Activated T-helper 1 cell treated with anti-CD3 and anti-CD28 coated beads, Interleukin-2, amount 50 U/mL, for 16 hours (primary cell): Measurements from ENCODE around the gene SLC6A3.

Experiments used
- DNase-seq, 2 donors: peaks; one replicate each; pipeline ENCODE4 v3.0.0-alpha.2; 2020; ENCODE audit warnings: low read depth in 1 of 2, low spot score in 1 of 2

The SLC6A3 gene

GRCh38 chr5:1445313-1445688 is at the start of gene SLC6A3:
TSS of gene SLC6A3 (minus strand) at chr5:1445440. CDS start at chr5:1443197, 2,243 bp downstream.
- DNase-seq = no peak

- no peak for DNase-seq
Observed at GRCh38 chr5:1493941-1494340, 48.7 kb upstream of the SLC6A3 start.

- no peak for DNase-seq
Observed at GRCh38 chr5:1493413-1493812, 48.2 kb upstream of the SLC6A3 start.

DNA sequence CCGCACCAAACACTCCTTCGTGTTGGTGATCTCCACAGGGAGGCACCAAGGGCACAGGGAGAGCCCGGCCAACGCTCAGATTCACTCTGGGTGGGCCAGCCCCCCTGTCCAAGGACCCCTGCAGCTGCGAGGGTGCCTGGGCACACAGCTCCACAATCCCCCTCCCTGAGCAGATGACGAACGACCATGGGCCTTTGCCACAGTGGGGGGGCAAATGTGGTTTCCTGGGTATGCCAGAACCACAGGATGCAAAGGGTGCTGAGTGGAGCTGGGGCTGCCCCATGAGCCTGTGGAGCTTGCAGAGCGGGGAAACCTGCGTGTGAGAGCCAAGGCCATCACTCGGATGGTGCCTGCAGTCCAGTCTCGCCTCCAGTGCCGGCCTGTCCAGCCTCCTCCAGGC is 47.5 kb upstream of the SLC6A3 start:
- DNase-seq = no peak

GRCh38 chr5:1490376-1490775 is 45.1 kb upstream of the SLC6A3 start:
- DNase-seq = no peak

GRCh38 chr5:1489754-1490153 is 44.5 kb upstream of the SLC6A3 start:
- no peak for DNase-seq

DNA sequence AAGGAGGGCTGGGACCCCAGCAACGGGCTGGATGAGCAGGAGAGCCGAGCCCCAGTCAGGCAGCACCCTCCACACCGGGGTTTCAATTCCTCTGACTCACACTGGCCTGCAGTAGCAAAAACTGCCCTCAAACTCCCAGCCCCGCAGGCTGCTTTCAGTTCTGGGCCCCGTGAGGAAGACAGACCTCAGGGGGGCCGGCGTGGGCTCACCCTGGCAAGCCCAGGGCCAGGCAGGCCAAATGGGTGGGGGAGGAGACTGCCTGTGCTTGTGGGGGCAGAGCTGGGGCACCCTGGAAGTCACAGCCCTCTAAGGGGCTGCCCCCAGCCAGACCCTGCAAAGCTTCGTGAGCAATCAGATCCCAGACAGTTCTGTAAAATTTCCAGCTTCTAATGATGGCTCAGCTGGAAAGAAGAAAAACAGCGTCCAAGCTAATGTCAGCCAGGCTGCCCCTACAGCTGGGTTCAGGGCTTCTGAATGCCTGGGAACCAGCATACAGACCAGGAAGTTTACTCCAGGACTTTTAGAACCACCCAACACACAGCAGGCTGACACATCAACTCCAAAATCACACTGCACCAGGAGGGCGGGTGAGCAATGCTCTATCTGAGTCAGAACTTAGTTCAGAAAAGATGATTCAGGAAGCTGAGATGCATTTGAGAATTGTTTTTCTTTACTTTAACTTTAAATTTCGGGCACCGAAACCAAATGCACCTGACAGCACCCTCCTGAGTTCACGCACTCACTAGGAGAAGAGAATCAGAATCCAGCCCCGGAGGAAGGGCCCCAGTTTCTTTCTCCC is 43.8 kb upstream of the SLC6A3 start:
- no peak for DNase-seq

DNA sequence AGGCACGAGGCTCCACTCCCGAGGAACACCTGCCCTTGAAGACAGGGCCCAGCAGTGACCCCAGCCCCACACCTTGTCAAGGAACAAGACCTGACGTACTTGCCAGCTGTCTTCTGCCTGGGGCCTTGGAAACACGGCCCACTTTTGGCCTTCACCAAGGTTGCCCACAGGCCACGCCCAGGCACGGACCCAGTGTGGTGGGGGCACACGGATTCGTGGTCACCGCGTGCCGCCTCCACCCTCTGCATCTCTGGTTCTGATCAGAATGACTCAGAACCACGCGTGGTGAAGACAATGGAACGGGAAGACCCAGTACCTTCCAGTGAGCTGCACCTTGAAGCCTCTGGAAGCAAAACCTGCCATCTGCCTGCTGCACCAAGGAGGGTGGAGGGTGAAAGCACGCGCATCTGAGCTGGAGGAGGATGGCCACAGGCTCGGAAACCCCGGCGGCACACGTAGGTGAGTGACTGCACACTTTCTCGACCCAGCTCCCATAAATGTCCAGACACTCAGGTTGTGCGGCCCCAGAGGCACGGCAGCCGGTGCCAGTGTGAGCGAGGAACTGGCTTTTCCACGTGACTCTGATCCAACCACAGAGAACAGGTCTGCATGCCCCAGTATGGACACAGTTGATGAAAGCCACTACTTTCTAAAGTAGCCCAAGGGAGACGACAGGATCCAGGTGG is 42.0 kb upstream of the SLC6A3 start:
- no peak for DNase-seq

DNA sequence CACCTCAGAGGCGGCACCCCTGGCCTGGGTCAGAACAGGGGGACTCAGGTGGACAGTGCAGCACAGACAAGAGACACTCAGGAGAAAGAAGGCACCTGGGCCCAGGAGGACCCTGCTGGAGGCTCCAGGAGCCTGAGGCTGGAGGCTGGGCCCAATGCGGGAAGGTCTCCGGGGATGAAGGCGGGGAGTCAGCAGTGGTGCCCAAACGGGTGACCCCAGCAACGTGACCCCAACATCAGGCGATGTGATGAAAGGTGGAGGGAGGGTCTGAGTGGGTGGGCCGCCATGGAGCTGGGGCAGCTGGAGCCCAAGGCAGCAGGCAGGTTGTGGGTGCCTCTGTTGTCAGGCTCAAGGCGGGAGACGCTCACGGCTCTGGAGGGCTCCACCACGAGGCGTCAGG is 41.0 kb upstream of the SLC6A3 start:
- DNase-seq = no peak

DNA sequence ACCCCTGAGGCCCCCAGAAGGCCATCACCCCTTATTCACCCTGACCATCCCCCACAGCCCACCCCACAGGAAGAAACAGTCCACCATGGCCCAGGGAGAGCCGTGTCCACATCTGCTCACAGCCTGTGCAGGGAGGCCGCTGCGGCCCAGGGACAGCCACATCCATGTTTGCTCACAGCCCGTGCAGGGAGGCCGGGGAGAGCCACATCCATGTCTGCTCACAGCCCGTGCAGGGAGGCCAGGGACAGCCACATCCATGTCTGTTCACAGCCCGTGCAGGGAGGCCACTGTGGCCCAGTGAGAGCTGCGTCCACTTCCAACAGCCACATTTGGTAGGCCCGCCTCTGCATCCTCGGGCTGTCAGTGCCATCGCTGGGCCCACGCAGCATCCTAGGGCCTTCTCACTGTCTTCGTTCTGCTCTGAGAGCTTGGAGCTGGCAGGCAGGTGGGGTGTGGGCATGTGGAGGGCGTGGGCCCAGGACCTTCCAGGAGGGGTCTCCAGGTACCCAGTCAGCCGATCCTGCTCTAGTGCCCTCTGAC is 40.4 kb upstream of the SLC6A3 start:
- DNase-seq = no peak

DNA sequence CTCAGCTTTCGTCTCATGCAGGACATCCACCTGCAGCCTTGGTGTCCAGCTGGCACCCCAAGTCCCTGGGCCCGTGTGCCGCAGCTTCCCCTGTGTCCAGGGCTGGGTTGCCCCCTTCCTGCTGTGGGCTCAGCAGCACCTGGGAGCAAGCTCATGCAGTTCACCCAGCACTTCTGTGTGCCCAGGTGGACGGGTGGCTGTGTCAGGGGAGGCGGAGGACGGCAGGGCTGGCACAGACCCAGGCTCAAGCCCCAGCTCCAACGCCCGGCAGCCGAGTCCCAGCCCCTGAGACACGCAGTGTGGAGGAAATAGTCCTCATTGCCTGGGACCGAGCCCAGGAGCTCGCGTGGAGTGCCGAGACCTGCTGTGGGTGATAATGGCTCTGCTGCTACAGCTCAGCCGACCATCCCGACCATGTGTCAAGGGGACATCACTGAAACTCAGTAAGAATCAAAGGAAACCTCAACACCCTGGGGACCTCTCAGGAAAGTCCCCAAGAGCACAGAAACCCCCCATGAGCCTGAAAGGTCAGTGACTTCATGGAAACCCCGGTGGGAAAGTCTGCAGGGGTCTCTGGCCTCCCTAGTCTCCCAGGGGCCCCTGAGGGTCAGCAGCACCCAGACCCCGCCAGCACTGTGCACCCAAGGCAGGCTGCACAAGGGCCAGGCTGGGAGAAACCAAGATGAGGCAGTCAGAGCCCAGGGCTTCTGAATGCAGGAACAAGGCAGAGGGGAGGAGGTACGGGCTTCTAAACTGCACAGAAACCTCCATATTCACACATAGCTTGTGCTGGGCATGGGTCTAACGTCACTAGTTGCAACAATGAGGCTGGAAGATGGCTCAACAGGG is 39.7 kb upstream of the SLC6A3 start:
- no peak for DNase-seq

DNA sequence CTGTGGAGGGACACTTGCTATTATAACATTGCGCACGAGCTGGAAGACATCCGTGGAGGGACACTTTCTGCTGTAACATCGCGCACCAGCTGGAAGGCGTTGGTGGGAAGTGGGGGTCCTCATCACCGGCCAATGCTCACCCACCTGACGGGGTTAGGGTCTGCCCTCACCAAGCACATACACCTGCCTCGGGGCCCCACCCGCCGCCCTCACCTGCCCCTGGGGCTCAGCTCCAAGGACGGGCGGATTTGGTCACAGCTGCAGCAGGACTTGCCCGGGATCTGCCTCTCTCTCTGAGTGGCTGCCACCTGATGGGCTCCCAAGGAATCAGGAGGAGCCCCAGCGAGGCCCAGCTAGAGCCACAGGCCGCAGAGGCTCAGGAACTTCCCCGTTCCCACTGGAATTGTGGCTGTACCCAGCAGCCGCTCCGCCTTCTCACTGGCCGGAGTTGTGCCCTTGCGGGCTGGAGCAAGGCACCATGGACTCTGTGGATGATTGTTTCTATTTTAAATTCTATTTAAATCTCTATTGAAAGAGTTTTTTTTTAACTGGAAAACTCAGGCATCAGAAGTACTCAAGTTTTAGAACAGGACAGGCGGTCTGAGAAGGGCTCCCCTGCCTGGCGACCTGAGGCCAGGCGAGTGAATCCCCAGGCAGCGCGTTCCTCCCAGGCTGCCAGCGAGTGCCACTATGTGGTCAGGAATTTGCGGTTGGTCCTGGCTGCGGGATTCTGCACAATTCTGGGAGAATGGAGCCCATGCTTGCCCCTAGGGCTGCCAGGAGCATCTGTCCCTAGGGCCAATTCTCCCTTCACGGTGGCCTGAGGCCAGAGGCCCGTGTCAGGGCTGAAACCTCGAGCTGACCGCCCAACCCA is 38.9 kb upstream of the SLC6A3 start:
- no peak for DNase-seq

DNA sequence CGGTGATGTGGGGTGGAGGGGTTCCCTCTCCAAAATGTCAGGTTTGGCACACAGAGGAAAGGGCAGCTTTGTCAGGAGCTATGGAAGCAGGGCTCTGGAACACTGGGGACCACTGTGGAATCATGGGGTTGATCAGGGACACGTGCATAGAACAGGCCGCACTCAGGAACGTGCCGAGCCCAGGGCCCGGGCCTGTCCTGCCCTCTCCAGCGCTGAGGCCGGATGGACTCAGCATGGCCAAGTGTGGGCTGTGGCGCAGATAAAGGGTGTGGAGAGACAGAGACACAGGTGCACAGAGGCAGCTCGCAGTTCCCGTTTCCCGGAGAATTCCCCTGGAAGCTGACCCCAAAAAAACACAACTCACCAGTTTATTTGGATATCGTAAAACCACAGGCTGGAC is 37.8 kb upstream of the SLC6A3 start:
- no peak for DNase-seq

DNA sequence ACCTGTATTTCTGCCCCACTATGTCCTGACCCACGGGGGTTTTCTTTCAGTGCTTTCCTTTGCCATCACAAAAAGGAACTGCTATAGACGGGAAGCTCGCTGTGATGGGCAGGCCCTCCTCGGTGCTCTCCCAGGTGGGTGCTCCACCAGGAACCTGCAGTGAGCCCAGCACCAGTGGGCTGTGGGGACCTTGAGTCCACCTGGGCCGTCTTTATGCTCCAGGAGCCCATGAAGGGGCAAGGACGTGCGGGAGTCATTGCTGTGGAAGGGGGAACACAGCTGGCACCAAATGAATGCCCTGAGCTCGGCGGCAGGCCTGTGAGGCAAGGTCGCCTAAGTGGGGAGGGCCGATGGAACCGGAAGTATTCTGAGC is 36.7 kb upstream of the SLC6A3 start:
- no peak for DNase-seq

DNA sequence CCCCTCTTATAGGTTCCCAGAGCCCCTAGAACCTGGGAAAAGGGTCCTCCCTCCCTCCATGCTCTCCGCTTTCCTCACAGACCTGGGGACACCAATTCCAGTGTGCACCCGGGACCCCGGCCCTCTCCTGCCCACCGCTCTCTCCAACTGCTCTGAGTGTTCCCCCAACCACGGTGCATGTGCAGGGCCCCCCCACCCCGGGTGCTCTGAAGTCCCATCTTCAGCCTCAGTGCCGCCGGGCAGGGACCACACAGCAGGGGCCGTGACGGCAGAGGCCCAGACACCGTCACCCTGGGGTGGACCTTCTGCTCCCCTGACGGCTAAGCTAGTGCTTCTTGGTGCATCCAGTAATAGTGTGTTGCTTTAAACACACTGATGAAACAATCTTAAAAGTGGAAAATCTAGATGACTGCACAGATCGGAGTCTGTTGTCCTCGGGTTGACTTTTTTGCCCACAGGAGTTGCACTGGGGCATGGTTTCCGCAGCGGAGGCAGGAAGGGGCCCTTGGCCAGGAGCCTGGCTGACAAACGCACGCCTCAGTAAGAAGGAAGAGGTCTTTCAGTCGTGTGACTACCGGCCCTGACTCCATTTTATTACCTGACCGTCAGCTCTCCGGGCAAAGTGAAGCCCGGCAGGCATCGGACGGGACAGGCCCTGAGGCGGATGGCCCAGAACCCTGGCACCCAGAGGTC is 36.2 kb upstream of the SLC6A3 start:
- DNase-seq = no peak

- no peak for DNase-seq
Observed at GRCh38 chr5:1480806-1481205, 35.6 kb upstream of the SLC6A3 start.

DNA sequence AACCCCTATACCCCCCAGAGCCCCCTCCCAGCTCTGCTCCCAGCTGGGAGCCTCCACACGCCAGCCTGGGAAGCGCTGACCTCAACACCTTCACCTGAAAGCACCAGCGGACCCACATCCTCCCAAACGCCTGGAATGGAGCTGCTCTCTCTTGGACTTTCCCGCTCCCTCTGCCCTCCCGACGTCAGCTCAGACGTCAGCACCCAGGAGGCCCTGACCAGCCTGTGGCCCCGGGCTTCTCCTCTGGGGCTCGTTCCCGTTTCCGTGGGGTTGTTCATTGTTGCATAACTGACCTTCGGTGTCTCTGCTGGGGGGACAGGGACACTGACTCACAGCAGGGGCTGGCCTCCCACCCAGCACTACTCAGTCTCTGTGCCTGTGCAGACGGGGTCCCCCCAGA is 35.0 kb upstream of the SLC6A3 start:
- DNase-seq = no peak

DNA sequence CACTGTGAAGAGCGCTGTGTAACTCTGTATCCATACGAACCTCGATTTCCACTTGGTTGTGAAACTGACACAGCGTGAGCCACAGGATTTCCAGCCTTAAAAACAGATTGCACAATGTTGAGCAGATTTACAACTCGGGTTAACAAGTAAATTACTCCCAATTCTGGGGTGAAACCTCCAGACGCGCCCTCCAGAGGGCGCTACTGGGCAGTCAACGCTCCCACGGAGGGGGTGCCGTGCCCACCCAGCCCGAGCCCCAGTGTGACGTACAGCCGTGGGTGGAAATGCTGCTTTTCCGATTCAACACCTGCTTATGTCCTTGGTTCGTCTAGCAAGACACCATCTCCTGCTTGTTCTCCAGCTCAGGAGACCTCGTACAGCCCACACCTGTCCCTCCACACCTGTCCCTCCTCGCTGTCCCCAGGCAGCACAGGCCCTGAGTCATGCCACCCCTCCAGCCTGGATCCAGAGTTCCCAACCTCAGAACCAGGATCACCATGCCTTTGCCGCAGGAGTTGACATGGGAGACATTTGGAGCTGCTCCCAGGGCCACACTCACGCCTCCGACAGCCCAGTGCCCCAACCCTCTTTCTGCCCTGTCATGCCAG is 34.4 kb upstream of the SLC6A3 start:
- DNase-seq = peak in 1 of 2 donors; percentile 18

- DNase-seq = no peak
Observed at GRCh38 chr5:1479066-1479465, 33.8 kb upstream of the SLC6A3 start.
